NCI-H2029 treated with DMSO at 0.1 percent for 48 hours (cell line): ENCODE measurements around the gene MEOX2.

Experiments
- DNase-seq: peaks from one replicate; lab custom pipeline; 2025; lab: John Stamatoyannopoulos, UW

MEOX2 gene

GRCh38 chr7:15681186-15681585, 5.3 kb downstream of the MEOX2 start:
- no peak for DNase-seq

- DNase-seq, result no peak
These were observed 6.0 kb downstream of the MEOX2 start for GRCh38 chr7:15680446-15680845.

GRCh38 chr7:15679306-15679705, 7.2 kb downstream of the MEOX2 start:
- DNase-seq, result no peak

DNA sequence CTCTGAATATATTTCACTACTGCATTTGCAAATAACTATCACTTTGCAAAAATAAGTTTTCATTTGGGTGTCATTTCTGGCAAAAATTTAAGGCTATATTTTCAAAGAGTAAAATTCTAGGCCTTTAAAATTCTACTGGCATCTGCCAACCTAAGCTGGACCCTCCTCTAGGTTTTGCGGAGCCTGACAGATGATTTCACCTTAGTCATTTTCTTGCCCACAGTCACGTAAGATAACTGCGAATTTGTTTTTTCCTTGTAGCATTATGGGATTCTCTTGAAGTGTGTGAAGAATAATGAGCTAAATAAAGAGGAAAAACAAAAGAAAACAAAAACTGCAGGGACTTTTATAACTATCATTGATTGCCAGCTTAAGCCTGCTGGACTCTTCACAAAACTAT, 7.8 kb downstream of the MEOX2 start:
- DNase-seq, result no peak

DNA sequence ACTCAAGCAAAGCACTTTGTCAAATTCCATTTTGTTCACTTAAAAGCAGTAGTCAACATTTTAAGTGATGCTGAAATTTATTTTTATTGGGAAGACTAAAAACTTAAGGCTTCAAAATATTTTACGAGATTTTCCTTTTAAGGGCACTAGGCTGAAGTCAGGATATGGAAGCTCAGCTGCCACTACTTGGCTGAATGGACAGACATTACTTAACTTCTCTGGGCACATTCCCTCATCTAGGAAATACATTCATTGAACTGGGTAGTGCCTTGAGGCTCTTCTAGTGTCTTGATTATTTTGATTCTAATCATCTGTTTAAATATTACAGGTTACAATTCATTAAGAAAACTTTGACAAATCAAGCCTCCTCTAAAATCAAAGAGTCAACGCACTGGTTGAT, 11.1 kb downstream of the MEOX2 start:
- DNase-seq, result no peak

- DNase-seq, result no peak
These were observed 11.9 kb downstream of the MEOX2 start for GRCh38 chr7:15674586-15674985.

DNA sequence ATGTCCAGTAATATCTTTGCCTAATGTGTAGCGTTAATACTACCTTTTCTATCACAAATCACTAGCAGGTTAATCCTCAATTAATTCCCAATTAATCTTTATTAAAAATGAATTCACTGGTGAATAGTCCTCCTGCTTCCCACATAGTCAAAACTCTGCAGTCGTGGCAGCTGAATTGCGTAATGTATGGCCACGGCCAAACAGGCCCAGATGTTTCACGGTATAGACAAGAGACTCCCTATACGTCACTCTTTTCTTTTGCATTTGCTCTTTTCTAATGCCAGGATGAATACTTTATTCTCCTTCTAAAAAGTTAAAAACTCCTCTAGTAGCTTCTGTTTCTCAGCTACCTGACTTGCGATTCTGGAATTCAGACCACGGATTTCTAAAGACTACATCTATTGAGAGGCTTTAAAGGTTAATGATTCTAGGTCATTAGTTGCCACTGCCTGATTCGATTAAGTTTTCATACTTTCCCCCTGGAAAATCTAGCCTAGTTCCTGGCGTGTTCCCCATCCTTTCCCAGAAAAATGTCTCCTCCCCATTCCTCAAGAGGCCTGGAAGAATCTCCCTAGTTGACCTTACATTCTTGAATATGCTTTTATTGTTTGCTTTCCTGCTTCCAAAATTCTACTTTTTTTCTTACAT, 16.9 kb downstream of the MEOX2 start:
- DNase-seq, result no peak

DNA sequence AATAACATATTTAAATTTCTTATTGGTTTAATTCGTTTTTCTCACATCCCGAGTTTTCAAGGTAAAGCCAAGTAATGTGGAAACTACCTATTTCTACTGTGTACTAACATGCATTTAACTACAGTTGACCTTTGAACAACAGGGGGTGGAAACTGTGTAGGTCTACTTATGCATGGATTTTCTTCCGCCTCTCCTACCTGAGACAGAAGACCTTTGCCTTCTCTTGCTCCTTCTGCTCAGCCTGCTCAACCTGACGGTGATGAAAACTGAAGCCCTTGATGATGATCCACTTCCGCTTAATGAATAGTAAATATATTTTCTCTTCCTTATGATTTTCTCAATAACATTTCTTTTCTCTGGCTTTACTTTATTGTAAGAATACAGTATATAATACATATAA, 18.5 kb downstream of the MEOX2 start:
- no peak for DNase-seq

DNA sequence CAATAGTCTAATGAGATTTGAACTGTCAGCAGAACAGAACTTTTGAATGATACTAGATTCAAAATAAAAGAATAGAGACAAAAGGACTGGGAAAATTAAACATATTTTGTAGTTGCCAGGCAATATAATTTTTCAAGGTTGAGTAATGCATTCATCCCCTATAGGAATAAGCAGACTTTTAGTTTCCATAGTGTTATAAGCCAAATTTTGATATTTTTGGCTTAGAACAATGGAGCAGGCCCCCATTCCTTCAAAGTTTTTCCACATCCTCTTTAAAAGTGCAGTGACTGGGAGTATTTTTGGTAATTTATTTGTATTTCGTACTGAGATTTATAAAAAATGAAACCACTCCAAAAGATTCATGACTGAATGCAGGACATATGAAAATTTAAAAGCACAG, 24.0 kb downstream of the MEOX2 start:
- no peak for DNase-seq

GRCh38 chr7:15658247-15658646, 28.2 kb downstream of the MEOX2 start:
- DNase-seq, result no peak

- DNase-seq, result no peak
These were observed 33.6 kb downstream of the MEOX2 start for GRCh38 chr7:15652776-15653290.

DNA sequence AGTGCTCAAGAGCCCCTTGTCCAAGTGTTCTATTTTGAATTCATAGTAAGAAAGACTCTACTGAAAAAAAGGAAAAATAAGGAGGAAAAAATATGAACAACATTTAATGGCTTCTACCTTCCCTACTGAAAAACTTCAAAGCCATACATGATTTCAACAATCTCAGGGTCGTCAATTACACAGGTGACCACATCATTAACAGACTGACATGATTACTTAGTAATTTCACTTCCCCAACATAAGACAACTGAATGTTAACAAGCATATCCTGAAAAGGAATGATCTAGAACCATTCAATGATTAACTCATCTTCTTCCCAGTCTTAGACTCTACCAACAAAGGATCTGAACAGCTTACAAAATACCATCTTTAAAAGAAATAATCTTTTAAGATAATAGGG, 34.8 kb downstream of the MEOX2 start:
- no peak for DNase-seq

GRCh38 chr7:15650787-15651186, 35.7 kb downstream of the MEOX2 start:
- no peak for DNase-seq

- DNase-seq, result no peak
These were observed 38.0 kb downstream of the MEOX2 start for GRCh38 chr7:15648461-15648961.

DNA sequence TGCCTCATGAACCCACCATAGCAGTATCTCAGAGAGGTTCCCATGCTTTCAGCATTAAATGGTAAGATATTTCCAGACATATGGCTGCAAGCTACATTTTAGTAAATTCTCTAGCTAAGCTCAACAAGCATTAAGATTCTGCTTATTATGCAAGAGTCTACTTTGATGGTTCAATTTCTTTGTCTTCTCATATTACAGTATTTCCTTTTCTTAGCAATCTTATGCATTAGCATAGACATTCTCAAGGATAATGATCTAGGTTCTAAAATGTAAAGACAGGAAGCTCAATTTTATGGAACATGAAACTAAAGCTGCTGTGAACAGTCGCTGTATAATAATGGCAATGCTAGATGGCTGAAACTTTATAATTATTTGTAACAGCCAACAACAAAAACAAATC, 39.2 kb downstream of the MEOX2 start:
- DNase-seq, result no peak

DNA sequence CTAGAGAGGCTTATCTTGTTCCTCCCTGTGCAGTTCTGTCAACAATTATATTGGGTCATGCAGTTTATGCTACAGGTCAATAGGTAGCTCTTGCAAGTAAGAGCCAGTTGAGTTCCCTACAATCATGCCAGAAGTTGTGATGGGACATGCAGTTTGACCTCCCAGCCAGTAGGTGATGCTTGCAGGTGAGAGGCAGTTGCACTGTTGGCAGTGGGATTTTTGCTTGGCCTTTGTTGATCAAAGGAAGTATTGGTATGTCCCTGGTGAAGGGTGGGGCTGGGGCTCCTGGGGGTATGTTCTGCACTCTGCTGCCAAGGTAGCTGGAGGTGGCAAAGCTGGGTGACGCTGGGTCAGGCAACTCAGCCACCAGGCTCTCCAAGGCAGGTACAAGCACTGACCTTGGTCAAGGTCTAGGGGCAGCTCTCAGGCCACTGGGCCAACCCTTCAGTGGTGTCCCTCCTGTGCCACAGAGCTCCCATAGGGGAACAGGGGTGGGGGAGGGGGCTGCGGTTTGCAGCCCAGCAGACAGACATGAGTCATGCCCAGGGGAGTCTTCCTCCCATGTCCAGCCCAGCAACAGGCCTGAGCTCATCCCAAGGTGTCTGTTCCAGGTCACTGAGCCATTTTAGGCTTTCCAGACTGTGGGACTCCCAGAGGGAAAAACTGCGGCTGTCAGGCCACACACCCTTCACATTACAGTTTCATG, 43.3 kb downstream of the MEOX2 start:
- DNase-seq, result no peak

- no peak for DNase-seq
These were observed 57.6 kb downstream of the MEOX2 start for GRCh38 chr7:15628876-15629275.

DNA sequence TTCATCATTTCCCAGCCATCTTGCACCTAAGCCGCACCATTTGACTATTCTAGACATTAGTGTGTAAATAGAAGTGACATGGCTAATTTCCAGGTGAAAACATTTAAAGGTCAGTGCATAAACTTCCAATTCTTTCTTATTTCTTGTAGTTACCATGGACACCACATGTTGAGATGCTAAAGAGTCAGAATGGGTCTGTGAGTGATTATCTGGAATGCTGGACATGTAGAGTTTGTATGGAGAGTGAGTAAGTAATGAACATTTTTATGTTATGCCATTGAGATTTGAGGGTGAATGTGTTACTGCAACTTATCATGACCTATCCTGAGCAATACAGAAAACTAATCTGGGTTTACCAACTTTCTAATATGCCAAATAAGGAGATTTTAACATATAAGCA, 60.4 kb downstream of the MEOX2 start:
- DNase-seq, result no peak

- DNase-seq, result no peak
These were observed 61.0 kb downstream of the MEOX2 start for GRCh38 chr7:15625466-15625865.

DNA sequence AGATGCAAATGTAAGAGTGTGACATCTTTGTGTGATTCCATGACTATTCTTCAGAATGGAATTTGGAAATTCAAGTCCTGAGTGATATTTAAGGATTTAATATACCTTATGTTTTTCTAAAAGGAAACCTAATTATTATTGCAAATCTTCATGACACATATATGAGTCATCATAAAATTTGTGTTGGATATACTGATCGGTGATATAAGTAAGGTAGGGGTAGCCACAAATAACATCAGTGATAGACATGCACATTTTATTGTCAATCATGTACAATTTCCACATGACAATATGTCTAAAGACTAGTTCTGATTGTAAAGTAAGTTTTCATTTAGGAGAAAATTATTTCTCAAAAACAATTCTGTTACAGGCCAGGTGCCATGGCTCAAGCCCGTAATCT, 65.0 kb downstream of the MEOX2 start:
- no peak for DNase-seq

DNA sequence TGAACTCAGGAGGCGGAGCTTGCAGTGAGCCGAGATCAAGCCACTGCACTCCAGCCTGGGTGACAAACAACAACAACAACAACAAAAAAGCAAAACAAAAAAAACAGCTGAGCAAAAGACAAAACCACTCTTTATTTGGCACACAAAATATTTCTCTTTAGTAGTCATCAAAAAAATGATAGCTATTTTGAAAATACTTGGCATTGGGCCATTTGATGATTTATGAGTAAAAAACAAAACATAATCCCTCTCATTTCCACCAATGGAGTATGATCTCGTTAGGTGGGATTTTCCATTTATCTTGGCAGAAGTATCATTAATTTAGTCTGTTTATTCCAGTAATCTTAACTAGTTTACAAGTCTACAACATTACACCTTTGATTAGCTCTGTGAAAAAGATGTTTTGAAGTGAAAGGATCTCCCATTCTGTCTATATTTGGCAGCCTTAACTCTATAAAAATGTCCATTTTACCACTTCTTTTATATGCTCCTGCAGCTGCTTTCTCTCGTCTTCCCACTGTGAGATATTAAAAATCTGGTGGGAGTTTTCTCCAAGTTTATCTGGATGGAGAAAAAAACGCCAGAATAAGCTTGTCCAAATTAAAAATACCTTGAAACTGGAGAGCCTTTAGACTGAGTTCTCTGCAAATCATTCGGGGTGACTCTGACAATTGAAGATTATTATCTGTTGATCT, 65.8 kb downstream of the MEOX2 start:
- no peak for DNase-seq

DNA sequence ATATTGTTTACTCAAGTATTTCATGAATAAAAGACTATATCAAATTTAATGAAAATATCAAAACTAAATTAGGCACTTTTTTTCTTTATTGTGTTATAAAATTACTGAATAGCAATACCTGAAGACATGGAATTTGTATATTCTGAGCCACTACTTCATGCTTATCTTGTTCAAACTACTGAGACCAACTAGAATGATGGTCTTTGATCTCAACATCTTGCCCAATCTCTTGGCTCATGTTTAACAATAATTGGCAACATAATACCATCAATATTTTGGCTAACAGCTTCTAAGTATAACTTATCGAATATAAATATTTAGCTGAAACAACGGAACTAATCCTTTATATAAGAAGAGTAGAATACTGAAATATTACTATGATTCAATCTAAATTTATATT, 68.2 kb downstream of the MEOX2 start:
- no peak for DNase-seq

DNA sequence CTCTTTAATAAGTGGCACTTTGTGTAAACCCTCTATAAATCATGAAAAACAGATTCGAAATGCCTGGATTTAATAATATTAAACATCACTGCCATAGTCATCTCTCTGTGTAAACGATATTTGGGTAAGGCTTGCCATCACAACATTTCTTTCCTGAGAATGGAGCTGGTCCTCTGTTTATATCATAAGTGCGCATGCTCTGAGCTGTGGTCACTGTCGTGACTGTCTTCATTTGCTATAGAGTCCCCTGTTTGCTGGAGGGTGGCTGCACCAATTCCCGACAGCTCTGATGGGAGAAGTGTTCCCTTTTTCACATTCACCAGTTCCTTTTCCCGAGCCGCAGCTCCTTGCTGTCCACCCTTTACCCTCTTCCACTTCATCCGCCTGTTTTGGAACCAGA, 74.3 kb downstream of the MEOX2 start:
- DNase-seq, result no peak
